Esophagus squamous epithelium (tissue), 5 donors: Measurements from ENCODE around the gene TECPR1. TPM values are rescaled to one million over a fixed set of nuclear protein-coding genes. Genes with fewer than 3 reads are reported as not detected.

ENCODE experiments used
- DNase-seq: peaks from one replicate; lab custom pipeline; 2025; lab: John Stamatoyannopoulos, UW
- H3K27ac ChIP-seq, 4 donors: fragments of 200-600 bp; sonication (generic); one replicate each; pipeline ENCODE4 v1.5.1; 2016 to 2019; ENCODE audit warnings: mild to moderate bottlenecking in 1 of 4
- H3K27me3 ChIP-seq, 4 donors: fragments of 200-600 bp; sonication (generic); 1 replicate in 3 of 4; 2 replicates in 1 of 4; pipeline versions ENCODE4 v1.5.1 to v1.6.0; 2017 to 2021; ENCODE audit warnings: antibody characterized with exemption in 1 of 4
- H3K36me3 ChIP-seq, 3 donors: fragments of 200-600 bp; sonication (generic); one replicate each; pipeline ENCODE4 v1.5.1; 2016 to 2019
- H3K4me1 ChIP-seq, 3 donors: fragments of 200-600 bp; sonication (generic); one replicate each; pipeline ENCODE4 v1.5.1; 2017 to 2019
- H3K4me3 ChIP-seq, 4 donors: fragments of 200-600 bp; sonication (generic); 1 replicate in 3 of 4; 2 replicates in 1 of 4; pipeline ENCODE4 v1.5.1; 2016 to 2019; ENCODE audit warnings: mild to moderate bottlenecking in 2 of 4, moderate library complexity in 1 of 4
- H3K9me3 ChIP-seq, 3 donors: fragments of 200-600 bp; sonication (generic); one replicate each; pipeline ENCODE4 v1.5.1; 2016 to 2019
- POLR2A ChIP-seq, 4 donors: fragments of 450-650 bp; IDR thresholded peaks; one replicate each; pipeline ENCODE4 v1.6.1; 2017; ENCODE audit warnings: antibody characterized with exemption in 4 of 4, mild to moderate bottlenecking in 4 of 4, moderate library complexity in 3 of 4
- WGBS, 2 donors: methylation state at CpG; one replicate each; pipeline ENCODE4 v1.1.5; 2018; 5-methylcytosine and 5-hydroxymethylcytosine counted together
- intact Hi-C: fragments of 100-400 bp; cut with DNase I; formaldehyde crosslinking; loops from one replicate; pipeline ENCODE4 v1.15.0; 2022
- total RNA-seq, 4 donors: library from RNA; depleted of rRNA; stranded (reverse); fragments of >200 nt; gene quantifications; one replicate each; pipeline ENCODE4 v1.1.0, GENCODE V29; 2016
- TF ChIP-seq, protein P1 (sequence below), 6 experiments: fragments of 450-650 bp in 4 of 6; fragments of 200-600 bp in 2 of 6; sonication (generic) in 2 of 6; IDR thresholded peaks; one replicate each; pipeline ENCODE4 v1.5.1; 2016 to 2019; ENCODE audit warnings: antibody characterized with exemption in 6 of 6, mild to moderate bottlenecking in 4 of 6, moderate library complexity in 4 of 6
- donor health status: DM: yes; HTN: yes; CAD: no.

TECPR1 gene
- total RNA-seq, 4 donors from 2014 or later, result 13.4 to 21.5 (median 19.0) TPM

DNA sequence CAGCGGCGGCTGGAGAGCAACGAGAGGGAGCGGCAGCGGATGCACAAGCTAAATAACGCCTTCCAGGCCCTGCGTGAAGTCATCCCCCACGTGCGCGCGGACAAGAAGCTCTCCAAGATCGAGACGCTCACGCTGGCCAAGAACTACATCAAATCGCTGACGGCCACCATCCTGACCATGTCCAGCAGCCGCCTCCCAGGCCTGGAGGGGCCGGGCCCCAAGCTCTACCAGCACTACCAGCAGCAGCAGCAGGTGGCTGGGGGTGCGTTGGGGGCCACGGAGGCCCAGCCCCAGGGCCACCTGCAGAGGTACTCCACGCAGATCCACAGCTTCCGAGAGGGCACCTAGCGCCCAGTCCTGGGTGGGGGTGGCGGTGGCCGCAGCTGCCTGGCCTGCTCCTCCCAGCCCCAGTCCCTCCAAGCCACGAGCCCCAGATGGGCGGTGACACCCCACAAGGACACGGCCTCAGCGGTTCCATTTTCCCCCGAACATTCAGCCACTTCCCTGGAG is 39.4 kb downstream of the TECPR1 start:
- Histone ChIP-seq H3K27ac (no peak overlapping the region), H3K9me3 (no peaks in the 10 kb centered on the region), H3K27me3 (peaks cover 0 to 18% (median 0%) of the 10 kb centered on the region in 4 donors), H3K36me3 (peaks cover 0 to 37% (median 0%) of the 10 kb centered on the region in 3 donors), H3K4me3 (no peak overlapping the region), H3K4me1 (peaks cover 8 to 15% (median 11%) of the 10 kb centered on the region in 3 donors)
- intact Hi-C loops, result no loop called here
- TF ChIP-seq, protein P1, sequence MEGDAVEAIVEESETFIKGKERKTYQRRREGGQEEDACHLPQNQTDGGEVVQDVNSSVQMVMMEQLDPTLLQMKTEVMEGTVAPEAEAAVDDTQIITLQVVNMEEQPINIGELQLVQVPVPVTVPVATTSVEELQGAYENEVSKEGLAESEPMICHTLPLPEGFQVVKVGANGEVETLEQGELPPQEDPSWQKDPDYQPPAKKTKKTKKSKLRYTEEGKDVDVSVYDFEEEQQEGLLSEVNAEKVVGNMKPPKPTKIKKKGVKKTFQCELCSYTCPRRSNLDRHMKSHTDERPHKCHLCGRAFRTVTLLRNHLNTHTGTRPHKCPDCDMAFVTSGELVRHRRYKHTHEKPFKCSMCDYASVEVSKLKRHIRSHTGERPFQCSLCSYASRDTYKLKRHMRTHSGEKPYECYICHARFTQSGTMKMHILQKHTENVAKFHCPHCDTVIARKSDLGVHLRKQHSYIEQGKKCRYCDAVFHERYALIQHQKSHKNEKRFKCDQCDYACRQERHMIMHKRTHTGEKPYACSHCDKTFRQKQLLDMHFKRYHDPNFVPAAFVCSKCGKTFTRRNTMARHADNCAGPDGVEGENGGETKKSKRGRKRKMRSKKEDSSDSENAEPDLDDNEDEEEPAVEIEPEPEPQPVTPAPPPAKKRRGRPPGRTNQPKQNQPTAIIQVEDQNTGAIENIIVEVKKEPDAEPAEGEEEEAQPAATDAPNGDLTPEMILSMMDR (IDR thresholded peaks at IDR 0.05), result no peak
- no peak for TF ChIP-seq POLR2A (IDR thresholded peaks at IDR 0.05)
- WGBS, 2 donors, result 89 to 90% methylated on average over 20 to 25 of the region's 30 CpGs
- DNase-seq, result no peak

DNA sequence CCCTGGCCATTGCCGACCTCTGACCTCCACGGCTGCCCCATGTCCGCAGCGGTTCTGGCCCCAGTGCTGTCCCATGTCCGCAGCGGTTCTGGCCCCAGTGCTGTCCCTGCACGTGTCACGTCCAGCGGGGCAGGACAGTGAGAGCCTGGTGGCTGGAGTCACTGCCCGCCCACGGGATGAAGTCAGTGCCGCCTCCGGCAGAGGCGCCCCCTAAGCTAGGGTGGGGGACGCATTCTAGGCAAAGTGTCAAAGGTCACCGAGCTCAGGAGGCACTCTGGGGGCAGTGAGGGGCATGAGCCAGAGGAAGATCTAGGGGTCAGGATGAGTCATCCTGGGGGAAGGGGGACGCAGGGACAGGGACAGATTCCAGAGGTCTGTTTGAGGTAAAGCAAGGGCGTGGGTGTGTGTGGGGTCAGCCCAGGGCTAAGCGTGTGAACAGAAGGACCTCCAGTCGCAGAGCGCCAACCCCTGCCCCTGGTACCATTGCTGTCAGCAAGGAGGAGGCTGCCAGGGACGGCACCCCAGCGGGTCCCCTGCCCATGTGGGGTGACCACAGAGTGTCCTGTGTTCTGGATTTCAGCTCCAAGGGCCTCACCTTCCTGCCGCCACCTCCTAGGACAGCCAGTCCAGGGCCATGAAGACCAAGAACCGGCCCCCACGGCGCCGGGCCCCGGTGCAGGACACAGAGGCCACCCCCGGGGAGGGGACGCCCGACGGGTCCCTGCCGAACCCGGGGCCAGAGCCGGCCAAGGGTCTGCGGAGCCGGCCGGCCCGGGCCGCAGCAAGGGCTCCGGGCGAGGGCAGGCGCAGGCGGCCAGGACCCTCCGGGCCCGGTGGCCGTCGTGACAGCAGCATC is 40.1 kb downstream of the TECPR1 start:
- Histone ChIP-seq H3K4me1 (peaks cover 8 to 15% (median 11%) of the 10 kb centered on the region in 3 donors), H3K27ac (peak overlapping the region in 1 of 4 donors; percentile 65), H3K4me3 (peak overlapping the region; percentile 27 to 65 (median 38)), H3K36me3 (peaks cover 0 to 37% (median 0%) of the 10 kb centered on the region in 3 donors), H3K9me3 (no peaks in the 10 kb centered on the region), H3K27me3 (peaks cover 0 to 18% (median 0%) of the 10 kb centered on the region in 4 donors)
- no peak for DNase-seq
- no peak for TF ChIP-seq POLR2A (IDR thresholded peaks at IDR 0.05)
- 56 to 93% methylated on average over 3 to 13 of the region's 49 CpGs for WGBS, 2 donors
- intact Hi-C loops, result no loop called here

- intact Hi-C loops, result no loop called here
- DNase-seq, result no peak
- Histone ChIP-seq H3K9me3 (no peaks in the 10 kb centered on the region), H3K36me3 (peaks cover 0 to 37% (median 0%) of the 10 kb centered on the region in 3 donors), H3K4me1 (peaks cover 8 to 15% (median 11%) of the 10 kb centered on the region in 3 donors), H3K4me3 (peak within 1 kb of the TSS; percentile 27 to 65 (median 38)), H3K27me3 (peaks cover 0 to 18% (median 0%) of the 10 kb centered on the region in 4 donors), H3K27ac (peak within 1 kb of the TSS in 1 of 4 donors; percentile 65)
- TF ChIP-seq, protein P1 (IDR thresholded peaks at IDR 0.05), result no peak
- TF ChIP-seq POLR2A (IDR thresholded peaks at IDR 0.05), result no peak
- no CpG with 5 or more reads among the region's 45 CpGs for WGBS, 2 donors
These were observed 40.8 kb downstream of the TECPR1 start, which contains the start of gene BHLHA15 for GRCh38 chr7:98211221-98211675. Gene BHLHA15 (plus strand): TSS chr7:98211439. CDS start chr7:98212310, 871 bp downstream.

GRCh38 chr7:98210513-98211220 is 41.4 kb downstream of the TECPR1 start:
- intact Hi-C loops, result no loop called here
- TF ChIP-seq POLR2A (IDR thresholded peaks at IDR 0.05), result no peak
- TF ChIP-seq, protein P1 (IDR thresholded peaks at IDR 0.05), result no peak
- Histone ChIP-seq H3K27me3 (peaks cover 0 to 18% (median 0%) of the 10 kb centered on the region in 4 donors), H3K36me3 (peaks cover 0 to 37% (median 1%) of the 10 kb centered on the region in 3 donors), H3K9me3 (no peaks in the 10 kb centered on the region), H3K4me1 (peaks cover 8 to 15% (median 11%) of the 10 kb centered on the region in 3 donors), H3K4me3 (peak overlapping the region in 3 of 4 donors; percentile 33 to 65 (median 42)), H3K27ac (no peak overlapping the region)
- DNase-seq, result no peak
- WGBS, 2 donors, result no CpG with 5 or more reads among the region's 49 CpGs

DNA sequence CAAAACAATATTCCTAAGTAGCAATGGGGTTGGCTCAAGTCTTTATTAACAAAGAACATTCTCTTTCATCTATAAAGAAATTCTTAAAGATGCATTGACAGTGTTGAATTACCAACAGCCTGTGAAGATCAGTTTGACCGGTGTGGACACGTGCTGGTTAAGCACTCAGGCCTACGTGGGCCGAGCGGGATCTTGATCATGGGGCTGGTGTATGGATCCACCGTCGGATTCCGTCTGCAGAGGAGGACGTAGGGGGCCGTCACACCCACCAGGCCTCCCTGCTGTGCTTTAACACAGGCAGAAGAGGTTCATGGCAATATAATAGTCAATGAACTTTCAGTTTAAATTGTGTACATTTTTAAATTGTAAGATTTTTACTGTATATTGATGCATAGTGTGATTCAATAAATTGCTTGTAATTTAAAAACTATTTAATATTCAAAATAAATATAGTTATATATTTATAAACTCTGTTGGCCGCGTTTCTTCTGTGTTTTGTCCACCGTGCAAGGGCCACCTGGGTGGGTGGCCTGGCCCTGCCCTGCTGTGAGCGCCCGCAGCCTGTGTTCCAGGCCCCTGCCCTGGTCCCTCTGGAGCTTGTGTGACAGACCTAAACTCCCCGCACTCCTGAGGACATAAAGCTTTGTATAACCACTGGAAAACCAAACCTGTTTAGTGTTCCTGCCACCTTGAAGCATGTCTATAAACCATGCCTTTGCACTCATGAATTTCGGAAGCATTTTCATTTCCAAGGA is 42.7 kb downstream of the TECPR1 start:
- no peak for TF ChIP-seq POLR2A (IDR thresholded peaks at IDR 0.05)
- TF ChIP-seq, protein P1 (IDR thresholded peaks at IDR 0.05), result no peak
- 88 to 92% methylated on average over 13 to 17 of the region's 17 CpGs for WGBS, 2 donors

More for the DNA sequence above, 42.7 kb downstream of the TECPR1 start:
- H3K27ac ChIP-seq, result no peak overlapping the region
- H3K27me3 ChIP-seq, result peaks cover 0 to 18% (median 0%) of the 10 kb centered on the region in 4 donors
- no peak overlapping the region for H3K4me3 ChIP-seq
- DNase-seq, result no peak
- no peaks in the 10 kb centered on the region for H3K9me3 ChIP-seq
- H3K36me3 ChIP-seq, result peaks cover 7 to 46% (median 12%) of the 10 kb centered on the region in 3 donors
- H3K4me1 ChIP-seq, result peaks cover 8 to 15% (median 11%) of the 10 kb centered on the region in 3 donors
- intact Hi-C loops, result no loop called here
